GM18517 (cell line): ENCODE data around the gene PLA2G3.

ENCODE experiments used
- ATAC-seq: cut with Tn5 transposase; IDR thresholded peaks from one replicate; pipeline ENCODE4 v1.9.1; 2021; ENCODE audit warnings: mild to moderate bottlenecking, moderate library complexity; ENCODE audit not compliant: unreplicated experiment

Gene PLA2G3

DNA sequence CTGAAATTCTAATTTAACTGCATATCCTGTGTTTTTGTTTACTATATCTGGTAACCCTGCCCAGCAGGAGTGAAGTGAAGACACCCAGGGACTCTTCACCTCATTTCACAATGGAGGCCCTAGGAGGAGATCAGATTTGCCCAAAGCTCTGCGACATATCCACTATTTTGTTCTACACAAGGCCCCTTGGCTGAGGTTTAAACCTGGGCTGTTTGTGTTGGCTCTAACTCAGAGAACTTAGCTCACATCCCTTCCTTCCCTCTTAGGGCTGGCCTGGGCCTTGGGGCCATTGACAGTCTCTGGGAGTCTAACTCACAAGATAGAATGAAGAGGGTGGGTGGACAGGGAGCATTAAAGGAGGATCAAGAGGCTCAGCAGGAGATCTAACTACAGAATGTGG is 8.2 kb upstream of the PLA2G3 start:
- no peak for ATAC-seq

DNA sequence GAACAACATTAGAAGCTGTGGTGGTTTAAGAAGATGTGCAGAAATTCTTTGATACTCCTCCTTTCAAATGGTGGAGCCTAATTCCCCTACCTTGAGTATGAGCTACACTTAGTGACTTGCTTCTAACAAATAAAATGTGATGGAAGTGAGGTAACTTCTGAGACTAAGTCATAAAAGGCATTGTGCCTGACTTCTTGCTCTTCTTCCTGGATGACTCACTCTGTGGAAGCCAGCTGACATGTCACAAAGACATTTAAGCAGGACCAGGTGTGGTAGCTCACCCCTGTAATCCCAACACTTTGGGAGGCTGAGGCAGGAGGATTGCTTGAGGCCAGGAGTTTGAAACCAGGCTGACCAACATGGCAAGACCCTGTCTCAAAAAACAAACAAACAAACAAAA is 3.9 kb upstream of the PLA2G3 start:
- ATAC-seq = no peak

DNA sequence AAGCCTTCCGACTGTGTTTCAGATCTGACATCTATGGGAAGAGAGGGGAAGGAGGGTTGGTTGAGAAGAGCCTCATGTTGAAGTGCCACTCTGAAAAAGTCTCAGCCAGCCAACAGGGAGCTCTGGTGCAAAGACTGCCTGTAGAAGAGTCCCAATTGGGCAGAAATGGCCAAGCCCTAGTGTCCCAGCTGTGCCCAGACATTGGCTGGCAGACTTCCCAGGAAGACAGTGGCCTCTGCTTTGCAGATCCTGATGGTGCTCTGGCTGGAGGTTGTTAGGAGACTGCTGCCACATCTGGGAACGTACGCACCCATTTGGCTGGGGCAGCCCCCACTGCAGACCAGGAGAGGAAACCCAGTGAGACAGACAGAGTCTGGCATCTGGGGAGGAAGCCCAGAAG is 3.2 kb upstream of the PLA2G3 start:
- ATAC-seq = no peak

DNA sequence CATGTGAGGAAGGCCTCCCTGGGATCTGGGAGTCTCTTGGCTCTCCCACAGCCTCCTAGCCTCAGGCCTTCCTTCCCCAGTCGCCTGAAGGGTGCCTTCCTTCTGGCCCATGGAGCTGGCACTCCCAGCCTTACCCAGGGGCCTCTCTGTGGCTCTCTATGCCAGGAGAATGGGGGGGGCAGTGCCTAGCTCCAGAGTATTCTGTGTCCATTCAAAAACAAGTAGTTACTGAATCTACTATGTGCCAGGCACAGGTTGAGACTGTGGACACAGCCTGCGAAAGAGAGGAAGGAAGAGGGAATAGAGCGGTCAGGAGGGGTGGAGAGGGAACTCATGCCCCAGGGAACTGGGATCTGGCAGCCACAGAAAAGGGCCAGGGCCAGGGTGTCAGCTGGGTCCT is 2.7 kb upstream of the PLA2G3 start:
- ATAC-seq = no peak

DNA sequence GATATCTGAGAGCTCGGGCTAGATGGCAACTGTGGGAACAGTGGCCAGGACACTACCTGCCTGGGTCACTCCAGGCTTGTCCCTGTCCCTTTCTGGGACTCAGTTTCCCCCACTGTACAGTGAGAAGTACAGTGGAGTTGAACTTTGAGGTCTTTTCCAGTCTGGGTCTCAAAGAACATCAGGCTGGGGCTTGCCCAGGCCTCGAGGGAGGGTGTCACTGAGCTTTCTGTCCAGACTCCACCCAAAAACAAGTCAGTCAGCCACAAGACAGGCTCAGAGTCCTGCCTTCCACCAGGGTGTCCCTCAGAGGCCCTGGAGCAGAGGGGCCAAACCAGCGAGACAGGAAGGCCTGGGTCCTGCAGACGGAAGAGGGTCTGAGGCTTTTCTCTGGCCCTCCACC is 2.0 kb upstream of the PLA2G3 start:
- no peak for ATAC-seq

DNA sequence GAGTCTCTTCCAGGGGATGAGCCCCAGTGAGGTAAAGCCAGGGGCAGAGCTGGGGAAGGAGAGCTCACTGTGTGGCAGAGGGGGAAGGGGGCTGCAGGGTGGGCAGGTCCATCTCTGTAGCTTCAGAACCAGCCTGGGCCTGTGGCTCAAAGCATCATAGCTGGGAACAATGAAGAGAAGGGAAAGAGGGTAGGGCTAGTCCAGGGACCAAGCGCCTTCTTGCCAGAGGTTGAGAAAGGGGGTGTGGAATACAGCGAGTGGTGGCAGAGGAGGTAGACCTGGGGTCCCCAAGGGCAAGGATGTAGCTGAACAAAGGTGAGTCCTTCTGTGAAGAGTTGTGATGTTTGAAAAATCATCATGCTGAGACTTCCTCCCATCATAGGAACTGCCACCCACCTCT is 1.2 kb upstream of the PLA2G3 start:
- ATAC-seq = no peak

DNA sequence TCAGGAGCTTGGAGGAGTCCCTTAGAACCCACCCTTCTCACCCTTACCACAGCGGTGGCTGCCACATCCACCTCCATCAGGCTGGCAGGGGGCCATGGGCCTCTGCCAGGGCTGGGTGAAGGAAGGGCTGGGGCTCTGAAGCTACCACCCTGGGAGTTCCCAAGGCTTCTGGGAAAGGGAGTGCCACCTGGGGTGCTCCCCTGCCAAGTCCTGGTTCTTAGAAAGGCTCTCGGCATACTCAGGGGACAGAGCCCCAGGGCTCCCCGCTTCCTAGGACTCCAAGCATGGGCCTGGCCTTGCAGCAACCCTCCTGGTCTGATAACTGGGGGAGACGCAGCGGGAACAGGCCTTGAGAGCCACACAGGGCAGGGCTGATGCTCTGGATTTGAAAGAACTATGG is 438 bp upstream of the PLA2G3 start:
- ATAC-seq = no peak

DNA sequence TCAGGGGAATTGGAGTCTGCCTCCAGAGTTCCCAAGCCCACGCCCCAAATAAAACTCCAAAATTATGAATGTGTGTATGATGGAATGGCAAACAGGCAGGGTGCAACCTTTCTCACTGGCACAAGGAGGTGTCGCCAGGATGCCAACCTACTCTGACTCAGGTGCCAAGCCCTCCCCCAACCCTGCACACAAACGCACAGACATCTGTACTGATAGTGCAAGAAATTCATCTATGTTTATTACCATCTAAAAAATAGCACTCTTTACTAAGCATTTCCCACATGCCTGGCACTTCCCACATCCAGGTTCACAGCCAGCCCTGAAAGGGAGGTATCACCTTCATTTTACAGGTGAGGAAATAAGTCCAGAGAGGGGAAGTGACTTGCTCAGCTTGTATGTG is 1.2 kb downstream of the PLA2G3 start:
- no peak for ATAC-seq

DNA sequence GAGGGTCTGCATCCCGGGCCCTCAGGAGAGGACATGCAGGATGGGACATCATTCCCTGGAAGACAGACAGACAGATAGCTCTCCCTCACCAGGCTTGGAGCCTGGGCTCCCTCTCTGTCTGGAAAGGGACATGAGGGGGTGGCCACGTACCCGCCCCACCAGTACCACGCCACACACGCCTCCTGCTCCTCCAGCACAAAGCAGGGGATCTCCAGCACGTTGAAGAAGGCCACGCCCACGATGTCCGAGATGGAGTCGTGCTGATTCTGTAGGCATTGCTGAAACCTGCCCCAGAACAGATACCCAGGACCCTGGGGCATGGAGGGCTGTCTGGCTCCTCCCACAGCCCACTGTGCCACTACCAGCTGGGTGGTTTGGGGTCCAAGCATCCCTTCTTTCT is 2.2 kb downstream of the PLA2G3 start:
- no peak for ATAC-seq

DNA sequence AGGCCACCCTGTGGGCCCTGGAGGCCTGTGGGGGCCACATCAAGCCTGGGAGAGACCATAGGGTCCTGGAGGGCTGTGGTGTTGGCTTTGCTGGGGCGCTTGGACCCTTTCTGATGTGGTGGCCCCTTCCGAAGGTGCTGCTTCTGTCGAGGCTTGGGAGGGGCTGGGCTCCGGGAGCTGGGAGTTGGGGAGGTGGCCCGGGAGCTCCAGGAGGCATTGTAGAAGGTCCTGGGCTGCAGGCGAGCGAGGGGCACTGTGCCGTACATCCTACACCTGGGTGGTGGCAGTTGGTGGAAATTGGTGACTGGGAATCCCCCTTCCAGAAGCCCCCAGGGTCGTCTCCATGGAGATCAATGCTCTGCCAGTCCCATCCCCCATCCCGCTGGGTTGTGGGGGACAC is 2.6 kb downstream of the PLA2G3 start:
- ATAC-seq = no peak

DNA sequence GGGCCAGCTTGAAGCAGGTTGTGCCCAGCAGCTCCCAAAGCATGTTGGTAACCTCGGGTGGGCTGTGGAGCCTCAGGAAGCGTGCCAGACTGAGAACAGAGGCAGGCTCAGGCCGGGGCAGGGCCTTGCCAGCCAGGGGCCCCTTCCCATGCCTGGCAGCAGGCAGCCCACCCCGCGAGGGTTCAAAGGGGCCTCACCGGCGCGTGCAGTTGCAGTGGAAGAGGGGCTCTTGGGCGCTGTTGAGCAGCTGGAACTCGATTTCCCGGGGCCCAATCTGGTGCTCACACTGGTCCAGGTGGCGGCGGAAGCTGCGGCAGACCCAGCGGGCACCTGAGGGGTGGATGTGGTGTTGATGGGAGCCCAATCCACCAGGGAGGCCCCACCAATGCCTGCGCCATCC is 3.6 kb downstream of the PLA2G3 start:
- ATAC-seq = no peak

DNA sequence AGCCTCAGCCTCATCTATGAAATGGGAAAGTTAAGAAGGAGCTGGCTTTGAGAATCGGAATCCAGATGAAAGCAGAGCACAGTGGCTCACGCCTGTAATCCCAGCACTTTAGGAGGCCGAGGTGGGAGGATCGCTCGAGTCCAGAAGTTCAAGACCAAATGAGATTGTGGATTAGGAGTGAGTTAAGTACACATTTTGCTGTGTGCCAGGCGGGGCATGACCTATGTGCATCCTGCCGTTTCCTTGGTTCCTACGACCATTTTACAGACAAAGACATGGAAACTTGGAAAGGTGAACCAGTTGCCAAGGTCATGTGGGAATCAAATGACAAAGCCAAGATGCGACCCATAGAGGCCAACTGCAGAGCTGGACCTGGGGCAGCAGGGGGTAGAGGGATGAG is 4.2 kb downstream of the PLA2G3 start:
- no peak for ATAC-seq

DNA sequence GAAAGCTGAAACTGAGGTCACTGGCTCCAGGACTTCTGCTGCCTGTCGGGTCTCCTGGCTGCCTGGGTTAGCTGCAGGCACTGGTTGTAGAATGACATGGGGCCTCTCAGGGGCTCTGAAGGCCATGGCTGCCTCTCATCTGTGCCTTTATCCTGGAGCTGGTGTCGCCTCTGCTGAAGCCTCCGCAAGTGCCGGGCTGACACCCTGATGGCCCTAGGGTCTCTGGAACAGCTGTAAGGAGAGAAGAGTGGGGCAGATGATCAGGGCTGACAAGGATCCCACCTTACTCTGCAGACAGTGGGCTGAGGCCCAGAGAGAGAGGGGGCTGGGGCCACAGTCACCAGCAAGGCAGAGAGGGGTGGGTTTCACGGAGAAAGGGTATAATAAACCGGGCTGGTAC is 4.6 kb downstream of the PLA2G3 start:
- ATAC-seq = no peak

DNA sequence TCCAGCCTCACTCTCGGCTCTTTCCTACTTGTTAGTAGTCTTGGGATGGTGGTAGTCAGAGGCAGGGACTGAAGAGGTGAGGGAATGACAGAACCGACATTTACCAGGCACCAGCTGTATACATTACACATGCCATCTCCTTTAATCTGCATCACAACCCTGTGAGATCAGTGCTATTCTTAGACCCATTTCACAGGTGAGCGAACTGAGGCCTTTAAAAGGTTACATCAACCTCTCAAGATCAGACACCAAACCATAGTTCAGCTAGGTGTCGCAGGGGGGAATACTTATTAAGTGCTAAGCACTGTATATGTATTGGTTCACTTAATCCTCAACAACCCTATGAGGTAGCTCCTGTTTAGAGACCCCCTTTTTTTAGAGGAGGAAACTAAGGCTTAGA is 5.6 kb downstream of the PLA2G3 start:
- no peak for ATAC-seq

DNA sequence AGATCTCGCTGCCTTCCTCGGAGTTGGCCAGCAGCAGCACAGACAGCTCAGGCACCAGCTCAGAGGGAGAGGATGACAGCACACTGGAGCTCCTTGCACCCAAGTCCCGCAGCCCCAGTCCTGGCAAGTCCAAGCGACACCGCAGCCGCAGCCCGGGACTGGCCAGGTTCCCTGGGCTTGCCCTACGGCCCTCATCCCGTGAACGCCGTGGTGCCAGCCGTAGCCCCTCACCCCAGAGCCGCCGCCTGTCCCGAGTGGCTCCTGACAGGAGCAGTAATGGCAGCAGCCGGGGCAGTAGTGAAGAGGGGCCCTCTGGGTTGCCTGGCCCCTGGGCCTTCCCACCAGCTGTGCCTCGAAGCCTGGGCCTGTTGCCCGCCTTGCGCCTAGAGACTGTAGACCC is 6.4 kb downstream of the PLA2G3 start:
- ATAC-seq = no peak

DNA sequence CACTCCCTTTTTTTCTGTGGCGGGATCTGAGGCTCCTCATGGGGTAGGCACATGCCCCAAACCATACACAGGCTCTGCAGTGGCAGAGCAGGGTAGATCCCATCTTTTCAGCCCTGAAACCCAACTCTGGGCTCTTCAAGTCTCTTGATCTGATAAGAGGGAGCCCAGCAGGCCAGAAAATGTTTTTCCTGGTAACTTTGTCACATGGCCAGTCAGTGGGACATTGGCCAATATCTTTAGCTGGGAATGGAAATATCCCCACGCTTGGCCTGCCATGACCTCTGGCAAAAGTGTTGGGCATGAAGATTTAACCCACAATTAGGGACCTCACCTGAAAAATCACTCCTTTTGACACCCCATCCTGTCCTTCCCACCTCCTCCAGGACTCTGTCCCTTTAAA is 9.4 kb downstream of the PLA2G3 start:
- no peak for ATAC-seq

DNA sequence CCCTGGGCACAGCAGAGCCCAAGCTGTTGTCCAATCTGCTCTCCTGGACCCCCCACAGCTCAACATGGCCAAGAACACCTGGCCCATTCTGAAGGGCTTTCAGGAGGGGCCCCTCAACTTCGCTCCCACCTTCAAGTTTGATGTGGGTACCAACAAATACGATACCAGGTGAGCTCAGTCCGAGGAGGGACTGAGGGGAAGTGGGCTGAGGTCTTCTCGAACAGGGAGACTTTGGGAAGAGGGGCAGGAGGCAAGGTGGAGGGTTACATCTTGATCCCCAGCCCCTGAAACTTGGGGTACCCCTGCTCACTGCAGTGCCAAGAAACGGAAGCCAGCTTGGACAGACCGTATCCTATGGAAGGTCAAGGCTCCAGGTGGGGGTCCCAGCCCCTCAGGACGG is 12.2 kb downstream of the PLA2G3 start:
- ATAC-seq = no peak

DNA sequence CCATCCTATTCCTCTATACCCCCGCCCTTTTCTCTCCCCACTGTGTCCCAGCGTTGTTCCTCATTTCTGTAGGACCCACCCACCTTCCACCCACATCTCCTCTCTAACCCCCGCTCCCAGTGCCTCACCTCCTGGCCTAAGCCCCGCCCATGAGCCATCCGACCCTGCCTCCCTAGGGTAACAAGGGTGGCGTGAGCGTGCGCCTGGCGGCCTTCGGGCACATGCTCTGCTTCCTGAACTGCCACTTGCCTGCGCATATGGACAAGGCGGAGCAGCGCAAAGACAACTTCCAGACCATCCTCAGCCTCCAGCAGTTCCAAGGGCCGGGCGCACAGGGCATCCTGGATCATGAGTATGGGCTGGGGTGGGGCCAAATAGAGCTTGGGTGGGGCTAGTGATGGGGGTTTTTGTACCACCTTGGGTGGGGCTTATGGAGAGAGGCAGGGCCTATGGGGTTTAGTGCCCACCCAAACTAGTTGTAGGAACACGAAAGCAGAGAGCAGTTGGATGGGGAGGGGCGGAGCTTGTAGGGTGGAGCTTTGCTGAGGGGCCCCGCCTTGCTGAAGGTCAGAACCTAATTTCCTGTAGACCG is 13.0 kb downstream of the PLA2G3 start:
- no peak for ATAC-seq

DNA sequence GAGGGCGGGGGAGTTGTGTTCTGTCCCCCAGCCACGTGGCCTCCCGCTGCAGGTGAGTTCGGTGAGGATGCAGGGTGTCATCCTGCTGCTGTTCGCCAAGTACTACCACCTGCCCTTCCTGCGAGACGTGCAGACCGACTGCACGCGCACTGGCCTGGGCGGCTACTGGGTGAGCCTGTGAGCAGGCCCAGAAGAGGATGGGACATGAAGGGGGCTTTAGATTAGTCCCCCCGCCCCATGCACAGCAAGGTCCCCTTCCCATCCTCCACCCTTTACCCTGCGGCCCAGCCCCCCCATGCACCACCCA is 13.5 kb downstream of the PLA2G3 start:
- no peak for ATAC-seq

DNA sequence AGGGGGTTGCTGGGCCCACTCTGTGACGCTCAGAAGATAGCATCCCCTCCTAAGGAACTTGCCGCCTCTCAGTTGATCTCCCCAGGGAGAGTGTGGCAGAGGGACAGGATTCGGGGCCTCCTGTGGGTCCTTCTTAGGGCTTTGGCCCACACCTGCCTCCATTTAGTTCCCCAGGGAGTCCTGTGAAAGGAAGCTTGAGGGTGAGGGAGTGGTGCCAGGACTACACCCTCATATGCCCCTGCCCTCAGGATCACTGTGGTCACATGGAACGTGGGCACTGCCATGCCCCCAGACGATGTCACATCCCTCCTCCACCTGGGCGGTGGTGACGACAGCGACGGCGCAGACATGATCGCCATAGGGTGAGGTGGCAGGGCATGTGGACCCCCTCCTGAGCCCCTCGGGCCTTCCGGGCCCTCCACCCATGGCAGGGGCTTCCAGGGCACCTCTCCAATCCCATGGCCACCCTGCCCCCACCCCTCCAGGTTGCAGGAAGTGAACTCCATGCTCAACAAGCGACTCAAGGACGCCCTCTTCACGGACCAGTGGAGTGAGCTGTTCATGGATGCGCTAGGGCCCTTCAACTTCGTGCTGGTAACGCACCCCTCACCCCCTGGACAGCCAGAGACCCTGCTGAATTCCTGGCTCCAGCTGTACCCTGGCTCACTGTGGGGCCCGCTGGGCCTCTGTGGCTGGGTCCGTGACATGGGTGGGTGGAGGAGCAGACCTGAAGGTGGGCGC is 14.0 kb downstream of the PLA2G3 start:
- ATAC-seq = no peak

DNA sequence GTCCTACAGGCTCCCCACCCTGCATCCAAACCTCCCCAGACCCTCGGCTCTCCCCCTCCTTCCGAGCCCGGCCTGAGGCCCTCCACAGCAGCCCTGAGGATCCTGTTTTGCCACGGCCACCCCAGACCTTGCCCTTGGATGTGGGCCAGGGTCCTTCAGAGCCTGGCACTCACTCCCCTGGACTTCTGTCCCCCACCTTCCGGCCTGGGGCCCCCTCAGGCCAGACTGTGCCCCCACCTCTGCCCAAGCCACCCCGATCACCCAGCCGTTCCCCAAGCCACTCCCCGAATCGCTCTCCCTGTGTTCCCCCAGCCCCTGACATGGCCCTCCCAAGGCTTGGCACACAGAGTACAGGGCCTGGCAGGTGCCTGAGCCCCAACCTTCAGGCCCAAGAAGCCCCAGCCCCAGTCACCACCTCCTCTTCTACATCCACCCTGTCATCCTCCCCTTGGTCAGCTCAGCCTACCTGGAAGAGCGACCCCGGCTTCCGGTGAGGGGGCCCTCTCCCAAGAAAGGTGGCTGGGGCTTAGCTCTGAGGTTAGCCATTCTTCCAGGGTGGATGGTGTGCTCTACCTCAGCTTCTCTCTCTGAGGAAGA is 14.7 kb downstream of the PLA2G3 start:
- no peak for ATAC-seq

DNA sequence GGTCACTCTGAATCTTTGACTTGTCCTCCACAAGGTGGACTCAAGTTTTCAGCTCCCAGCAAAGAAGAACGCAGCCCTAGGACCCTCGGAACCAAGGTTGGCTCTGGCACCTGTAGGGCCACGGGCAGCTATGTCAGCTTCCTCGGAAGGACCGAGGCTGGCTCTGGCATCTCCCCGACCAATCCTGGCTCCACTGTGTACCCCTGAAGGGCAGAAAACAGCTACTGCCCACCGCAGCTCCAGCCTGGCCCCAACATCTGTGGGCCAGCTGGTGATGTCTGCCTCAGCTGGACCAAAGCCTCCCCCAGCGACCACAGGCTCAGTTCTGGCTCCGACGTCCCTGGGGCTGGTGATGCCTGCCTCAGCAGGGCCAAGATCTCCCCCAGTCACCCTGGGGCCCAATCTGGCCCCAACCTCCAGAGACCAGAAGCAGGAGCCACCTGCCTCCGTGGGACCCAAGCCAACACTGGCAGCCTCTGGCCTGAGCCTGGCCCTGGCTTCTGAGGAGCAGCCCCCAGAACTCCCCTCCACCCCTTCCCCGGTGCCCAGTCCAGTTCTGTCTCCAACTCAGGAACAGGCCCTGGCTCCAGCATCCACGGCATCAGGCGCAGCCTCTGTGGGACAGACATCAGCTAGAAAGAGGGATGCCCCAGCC is 15.4 kb downstream of the PLA2G3 start:
- ATAC-seq = no peak
